Central memory CD4-positive, alpha-beta T cell (primary cell): ENCODE results near the gene TTL.
"Not testable (repeated sequence)": the region's sequence is repeated elsewhere in the genome, so short reads cannot be mapped to it uniquely, and the experiment has no call there.

ENCODE experiments used
- DNase-seq: peaks from one replicate; pipeline ENCODE4 v3.0.0; 2022
- total RNA-seq, 3 experiments: gene quantifications; one replicate each; lab custom pipeline; 2026; lab: John Stamatoyannopoulos, UW

The TTL gene
- 32.8 to 76.1 (median 52.4) reads per million in 3 experiments for total RNA-seq

DNA sequence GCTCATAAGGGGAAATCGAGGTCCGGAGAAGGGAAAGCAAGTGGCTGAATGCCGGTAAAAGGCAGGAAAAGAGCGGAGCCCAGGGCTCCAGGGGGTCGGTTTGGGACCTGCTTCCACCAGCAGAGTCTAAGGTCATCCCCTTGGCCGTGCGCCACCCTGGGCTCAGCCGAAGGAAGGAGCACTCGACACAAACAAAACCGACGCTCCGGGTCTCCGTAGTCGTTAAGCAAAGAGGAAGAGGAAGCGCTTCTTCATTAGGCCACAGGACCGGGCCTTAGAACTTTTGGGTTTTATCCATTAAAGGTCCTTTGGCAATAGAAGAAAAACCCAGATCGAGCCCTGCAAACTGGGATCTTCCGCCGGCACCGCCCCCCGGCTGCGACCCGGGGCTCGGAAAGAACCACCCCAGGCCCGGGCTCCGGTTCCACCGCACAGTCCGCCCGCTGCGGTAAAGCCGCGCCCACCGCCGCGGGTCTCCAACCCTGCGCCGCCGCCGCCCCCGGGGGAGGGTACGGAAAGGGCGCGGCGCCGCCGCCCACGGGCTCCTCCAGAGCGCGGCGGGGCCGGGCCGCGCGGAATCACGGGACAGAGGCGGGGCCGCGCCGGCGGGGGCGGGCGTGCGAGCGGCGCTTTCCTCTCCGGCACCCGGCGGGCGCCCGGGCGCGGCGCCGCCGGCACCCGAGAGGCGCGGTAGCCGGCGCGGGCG, at the start of gene TTL:
TSS of gene TTL (plus strand) at position 629 of the 706 bp plus-strand sequence. CDS start 189 bp downstream, outside the sequence.
- peak; percentile 76 for DNase-seq

GRCh38 chr2:112432390-112432734, 49.6 kb upstream of the TTL start:
- DNase-seq = not testable (repeated sequence)

GRCh38 chr2:112432735-112433479, 49.0 kb upstream of the TTL start:
- DNase-seq = peak; percentile 7

- peak; percentile 91 for DNase-seq
Observed at GRCh38 chr2:112433480-112433879, 48.5 kb upstream of the TTL start, which contains the start of gene RGPD8. Gene RGPD8 (minus strand): TSS chr2:112433645. CDS start chr2:112433453, 192 bp downstream.

GRCh38 chr2:112433932-112434730, 47.8 kb upstream of the TTL start:
- DNase-seq = no peak

- not testable (repeated sequence) for DNase-seq
Observed at GRCh38 chr2:112434890-112435715, 46.9 kb upstream of the TTL start.

DNA sequence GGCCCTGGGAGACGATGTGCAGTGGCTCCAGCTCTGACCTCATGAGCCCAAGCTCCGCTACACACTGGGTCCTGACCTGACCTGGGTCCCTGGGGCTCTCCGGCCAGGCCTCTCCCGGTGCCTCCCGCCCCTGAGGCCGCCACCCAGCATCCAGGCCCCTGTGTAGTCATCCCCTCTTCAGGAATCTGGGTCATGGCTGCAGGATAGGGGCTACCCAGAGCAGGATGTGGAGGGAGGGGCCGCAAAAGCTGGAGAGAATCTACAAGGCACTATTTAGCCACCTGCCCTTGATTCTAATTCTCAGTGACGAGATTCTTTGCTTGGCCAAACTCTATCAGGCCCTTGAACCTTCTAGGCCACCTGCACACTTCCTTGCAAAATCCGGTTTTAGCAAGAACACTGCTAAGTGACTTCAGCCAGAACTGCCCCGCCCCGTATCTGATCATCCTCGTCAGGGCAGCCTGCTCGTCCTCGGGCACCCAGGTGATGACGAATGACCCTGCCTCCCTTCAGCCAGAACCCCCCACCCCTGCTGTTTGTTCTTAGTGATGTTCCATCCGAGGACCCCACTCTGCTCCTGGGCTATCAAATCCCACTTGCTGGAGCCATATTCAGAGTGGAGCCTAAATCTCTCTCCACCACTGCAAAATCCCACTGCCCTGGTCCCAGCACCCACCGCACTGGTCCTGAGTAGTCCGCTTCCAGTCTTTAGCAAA, 46.1 kb upstream of the TTL start:
- DNase-seq = not testable (repeated sequence)

GRCh38 chr2:112436993-112437392, 45.0 kb upstream of the TTL start:
- DNase-seq = not testable (repeated sequence)

- not testable (repeated sequence) for DNase-seq
Observed at GRCh38 chr2:112437405-112437831, 44.5 kb upstream of the TTL start.

- not testable (repeated sequence) for DNase-seq
Observed at GRCh38 chr2:112438603-112439261, 43.2 kb upstream of the TTL start.

DNA sequence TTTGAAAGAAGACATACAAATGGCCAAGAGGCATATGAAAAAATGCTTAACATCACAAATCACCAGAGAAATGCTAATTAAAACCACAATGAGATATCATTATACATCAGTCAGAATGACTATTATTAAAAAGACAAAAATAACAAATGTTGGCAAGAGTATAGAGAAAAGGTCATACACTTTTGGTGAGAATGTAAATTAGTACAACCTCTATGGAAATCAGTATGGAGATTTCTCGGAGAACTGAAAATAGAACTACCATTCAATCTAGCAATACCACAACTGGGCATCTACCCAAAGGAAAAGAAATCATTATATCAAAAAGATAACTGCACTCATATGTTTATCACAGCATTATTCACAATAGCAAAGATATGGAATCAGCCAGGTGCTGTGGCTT, 37.7 kb upstream of the TTL start:
- not testable (repeated sequence) for DNase-seq

DNA sequence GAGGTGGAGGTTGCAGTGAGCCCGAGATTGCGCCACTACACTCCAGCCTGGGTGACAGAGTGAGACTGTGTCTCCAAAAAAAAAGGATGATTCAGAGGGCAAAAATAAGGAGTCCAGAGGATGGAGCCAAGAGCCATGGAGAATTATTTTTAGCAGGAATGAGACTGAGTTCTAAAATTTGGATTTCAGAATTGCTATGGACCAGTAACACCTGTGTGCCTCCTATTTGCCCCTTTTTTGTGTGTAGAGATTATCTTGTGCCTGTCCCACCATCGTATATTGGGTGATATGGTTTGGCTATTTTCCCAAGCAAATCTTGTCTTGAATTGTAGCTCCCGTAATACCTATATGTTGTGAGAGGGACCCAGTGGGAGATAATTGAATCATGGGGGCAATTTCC, 32.1 kb upstream of the TTL start:
- no peak for DNase-seq

DNA sequence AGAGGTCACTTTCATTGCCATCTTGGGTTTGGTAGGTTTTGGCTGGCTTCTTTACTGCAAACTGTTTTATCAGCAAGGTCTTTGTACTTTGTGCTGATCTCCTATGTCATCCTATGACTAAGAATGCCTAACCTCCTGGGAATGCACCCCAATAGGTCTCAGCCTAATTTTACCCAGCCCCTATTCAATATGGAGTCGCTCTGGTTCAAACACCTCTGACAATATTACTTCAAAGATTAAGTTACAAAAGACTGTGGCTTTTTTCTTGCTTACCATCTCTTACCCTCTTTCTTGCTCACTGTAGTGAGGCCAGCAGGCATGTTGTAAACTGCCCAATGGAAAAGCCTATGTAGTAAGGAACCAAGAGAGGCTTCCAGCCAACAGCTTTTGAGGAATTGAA, 30.6 kb upstream of the TTL start:
- DNase-seq = no peak

- DNase-seq = no peak
Observed at GRCh38 chr2:112454586-112454985, 27.4 kb upstream of the TTL start.

GRCh38 chr2:112459372-112459771, 22.6 kb upstream of the TTL start:
- DNase-seq = no peak

GRCh38 chr2:112462178-112462577, 19.8 kb upstream of the TTL start:
- no peak for DNase-seq

DNA sequence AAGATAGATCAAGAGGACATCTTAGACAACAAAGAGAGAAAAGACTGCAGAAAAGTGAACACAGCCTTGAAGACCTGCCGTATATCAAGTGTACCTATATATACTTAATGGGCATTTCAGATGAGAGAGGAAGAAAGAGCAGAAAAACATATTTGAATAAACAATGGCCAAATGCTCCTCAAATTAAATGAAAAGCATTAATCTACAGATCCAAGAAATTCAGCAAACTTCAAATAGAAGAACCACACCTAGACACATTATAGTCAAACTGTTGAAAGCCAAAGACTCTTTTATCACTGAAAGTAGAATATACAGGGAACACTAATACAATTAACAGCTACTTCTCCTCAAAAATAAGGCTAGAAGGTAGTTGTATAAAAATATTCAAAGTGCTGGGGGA, 18.7 kb upstream of the TTL start:
- DNase-seq = no peak

GRCh38 chr2:112465382-112465781, 16.6 kb upstream of the TTL start:
- DNase-seq = no peak

DNA sequence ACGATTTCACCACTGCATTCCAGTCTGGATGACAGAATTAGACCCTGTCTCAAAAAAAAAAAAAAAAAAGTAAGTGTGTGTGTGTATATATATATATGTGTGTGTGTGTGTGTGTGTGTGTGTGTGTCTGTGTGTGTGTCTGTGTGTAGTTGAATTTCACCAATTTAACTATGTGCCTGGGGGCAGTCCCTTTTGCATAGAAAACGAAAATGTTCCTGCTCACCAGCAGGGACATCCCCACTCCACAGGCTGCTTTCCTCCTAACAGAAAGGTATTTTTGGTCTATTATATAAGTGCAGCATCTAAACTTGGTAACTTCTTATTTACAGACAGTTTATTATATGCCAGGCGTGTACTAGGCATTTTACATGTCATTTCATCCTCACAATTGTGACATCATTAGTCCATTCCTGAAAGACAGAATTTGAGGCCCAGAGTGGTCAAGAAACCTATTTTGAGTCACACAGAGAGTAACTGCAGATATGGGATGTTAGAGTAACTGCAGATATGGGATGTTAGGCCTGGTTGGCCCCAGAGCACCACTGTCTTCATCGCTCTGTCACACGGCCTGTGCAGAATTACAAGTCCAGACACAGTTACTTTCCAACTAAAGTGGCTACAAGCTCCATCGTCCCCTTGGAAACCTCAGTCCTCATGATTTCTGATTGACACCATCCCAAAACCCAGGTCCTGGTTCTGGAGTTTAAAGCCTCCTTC, 9.3 kb upstream of the TTL start:
- DNase-seq = no peak

GRCh38 chr2:112474844-112475486, 7.0 kb upstream of the TTL start:
- DNase-seq = no peak
